GF-D8 (cell line): ENCODE measurements around the gene ATP7B.
A peak's percentile ranks its signal among the peaks of the same experiment; 100 is the strongest.
"Not testable (repeated sequence)": the region's sequence is repeated elsewhere in the genome, so short reads cannot be mapped to it uniquely, and the experiment has no call there.

ENCODE experiments used
- DNase-seq: peaks from one replicate; lab custom pipeline; 2025; lab: John Stamatoyannopoulos, UW

ATP7B gene

GRCh38 chr13:52010890-52011631 lies at the start of gene ATP7B:
TSS of gene ATP7B (minus strand) at chr13:52011450. CDS start at chr13:52011337, 113 bp downstream.
- no peak for DNase-seq

DNA sequence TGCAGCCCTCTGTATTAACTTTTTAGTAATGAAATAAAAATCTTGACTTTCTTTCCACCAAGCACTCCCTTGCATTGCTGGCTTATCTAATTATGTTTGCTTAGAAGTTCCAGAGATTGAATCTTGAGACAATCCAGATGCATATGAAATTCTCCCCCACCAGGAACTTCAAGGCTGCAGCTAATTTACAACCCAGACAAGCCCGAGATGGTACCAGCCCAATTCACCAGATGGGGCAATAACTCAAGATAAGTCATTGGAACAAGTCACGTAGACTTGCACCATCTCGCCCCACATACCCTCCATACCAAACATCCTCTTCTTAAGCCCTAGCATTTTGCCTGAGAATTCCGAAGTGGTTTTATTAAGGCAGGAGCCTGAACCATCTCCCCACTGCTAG lies 42.2 kb upstream of the ATP7B start:
- no peak for DNase-seq

DNA sequence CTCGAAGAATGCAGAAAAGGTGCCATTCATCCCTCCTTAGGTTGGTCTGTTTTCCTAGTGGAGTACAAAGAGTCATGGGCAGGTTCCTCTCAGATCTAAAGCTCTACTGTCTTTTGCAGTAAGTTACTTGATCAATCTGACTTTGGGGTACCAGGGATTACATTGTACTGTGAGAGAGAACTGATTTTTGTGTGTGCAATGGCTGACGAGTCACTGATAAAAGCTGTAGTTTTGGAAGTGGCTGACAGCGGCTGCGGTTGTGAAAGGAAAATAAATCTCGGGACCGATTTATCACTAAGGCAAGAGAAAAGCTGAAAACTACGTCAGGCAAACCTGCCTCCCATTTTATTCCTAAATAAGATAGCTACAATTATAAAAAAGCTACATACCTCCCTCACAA lies 40.1 kb upstream of the ATP7B start:
- DNase-seq: no peak

GRCh38 chr13:52048516-52048915 lies 37.3 kb upstream of the ATP7B start:
- no peak for DNase-seq

- DNase-seq: no peak
Measured at GRCh38 chr13:52047463-52047862, 36.2 kb upstream of the ATP7B start.

- no peak for DNase-seq
Measured at GRCh38 chr13:52043675-52044074, 32.4 kb upstream of the ATP7B start.

DNA sequence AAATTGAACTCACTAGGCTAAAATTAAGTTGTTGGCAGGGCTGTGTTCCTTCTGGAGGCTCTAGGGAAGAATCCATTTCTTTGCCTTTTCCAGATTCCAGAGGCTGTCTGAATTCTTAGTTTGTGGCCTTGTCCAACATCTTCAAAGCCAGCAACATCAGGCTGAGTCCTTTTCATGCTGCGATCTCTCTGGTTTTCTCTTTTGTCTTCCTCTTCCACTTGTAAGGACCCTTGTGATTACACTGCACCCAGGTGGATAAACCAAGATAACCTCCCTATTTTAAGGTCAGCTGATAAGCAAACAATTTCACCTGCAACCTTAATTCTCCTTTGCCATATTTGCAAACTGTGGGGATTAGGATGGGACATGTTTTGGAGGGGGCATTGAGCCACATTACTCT lies 24.8 kb upstream of the ATP7B start:
- no peak for DNase-seq

DNA sequence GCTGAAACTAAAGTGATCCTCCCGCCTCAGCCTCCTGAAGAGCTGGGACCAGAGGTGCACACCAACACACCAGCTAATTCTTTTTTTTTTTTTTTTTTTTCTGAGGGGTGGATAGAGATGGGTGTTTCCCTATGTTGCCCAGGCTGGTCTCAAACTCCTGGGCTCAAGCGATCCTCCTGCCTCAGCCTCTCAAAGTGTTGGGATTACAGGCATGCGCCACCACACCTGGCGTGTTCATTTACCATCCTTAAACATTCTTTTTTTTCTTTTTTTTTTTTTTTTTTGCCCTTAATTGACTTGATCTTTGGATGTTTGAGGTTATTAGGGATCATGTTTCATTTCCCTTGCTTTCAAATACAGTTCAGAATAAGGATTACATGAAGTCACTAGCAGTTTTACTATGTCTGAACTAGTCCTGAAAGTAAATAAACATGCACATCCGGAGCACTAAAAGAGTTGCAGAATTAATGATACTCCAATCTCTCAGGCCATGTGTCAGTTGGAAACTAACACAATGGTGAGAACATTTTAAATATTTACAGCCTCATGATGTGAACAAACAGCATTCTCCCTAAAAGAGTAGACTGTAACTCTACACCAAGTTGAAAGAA lies 23.5 kb upstream of the ATP7B start:
- DNase-seq: no peak

DNA sequence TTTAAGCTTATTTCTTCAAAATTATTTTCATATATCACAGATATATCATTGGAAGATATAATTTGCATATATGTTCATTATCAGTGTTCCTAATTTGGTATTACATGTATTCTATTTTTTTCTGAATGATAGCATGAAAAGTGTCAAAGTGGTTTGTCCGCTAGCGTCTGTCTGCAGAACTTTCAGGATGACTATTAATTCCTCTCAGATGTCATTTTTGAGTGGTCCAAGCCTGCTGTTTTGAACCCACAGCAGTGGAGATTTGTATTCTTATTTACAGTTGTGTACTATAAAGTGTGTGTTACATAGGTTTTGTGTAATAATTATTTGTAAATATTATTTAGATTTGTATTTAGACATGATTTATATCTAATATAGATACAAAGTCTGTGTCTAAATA lies 21.8 kb upstream of the ATP7B start:
- no peak for DNase-seq

- DNase-seq: not testable (repeated sequence)
Measured at GRCh38 chr13:52030401-52030800, 19.2 kb upstream of the ATP7B start.

- no peak for DNase-seq
Measured at GRCh38 chr13:52029569-52029968, 18.3 kb upstream of the ATP7B start.

- no peak for DNase-seq
Measured at GRCh38 chr13:52027832-52028231, 16.6 kb upstream of the ATP7B start.

GRCh38 chr13:52026246-52026626 lies 15.0 kb upstream of the ATP7B start:
- DNase-seq: no peak

DNA sequence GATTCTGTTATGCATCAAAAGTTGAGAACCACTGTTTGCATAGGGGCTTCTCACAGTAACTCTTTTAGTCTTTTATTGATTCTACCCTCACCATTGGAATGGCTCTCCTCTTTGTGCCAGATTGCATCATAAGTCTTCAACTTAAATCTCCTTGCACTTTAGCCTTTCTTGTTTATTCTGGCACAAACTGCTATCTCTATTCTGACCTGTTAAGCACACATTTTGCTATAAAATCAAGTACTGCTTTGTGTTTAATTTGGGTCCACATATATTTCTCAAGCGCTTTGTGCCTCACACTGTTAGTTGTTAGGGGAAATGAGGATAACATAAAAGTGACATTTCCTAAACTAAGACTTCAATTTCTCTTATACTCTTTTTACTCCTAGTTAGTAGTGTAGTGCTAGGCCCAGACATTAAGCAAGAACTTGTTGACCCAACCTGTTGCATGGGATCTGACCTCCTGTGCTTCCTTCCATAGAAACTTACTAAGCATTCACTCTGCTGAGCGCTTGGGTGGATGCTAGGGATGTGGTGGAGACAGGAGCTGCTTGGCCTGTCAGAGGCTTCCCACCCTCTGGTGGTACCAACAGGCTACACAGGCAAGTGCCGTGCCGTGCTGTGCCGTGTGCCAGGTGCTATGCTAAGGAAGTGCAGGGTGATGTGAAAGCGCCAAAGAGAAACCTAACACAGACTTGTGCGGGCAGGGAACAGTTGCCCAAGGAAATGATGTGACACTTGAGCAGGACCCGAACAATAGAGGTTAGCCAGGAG lies 14.4 kb upstream of the ATP7B start:
- no peak for DNase-seq

DNA sequence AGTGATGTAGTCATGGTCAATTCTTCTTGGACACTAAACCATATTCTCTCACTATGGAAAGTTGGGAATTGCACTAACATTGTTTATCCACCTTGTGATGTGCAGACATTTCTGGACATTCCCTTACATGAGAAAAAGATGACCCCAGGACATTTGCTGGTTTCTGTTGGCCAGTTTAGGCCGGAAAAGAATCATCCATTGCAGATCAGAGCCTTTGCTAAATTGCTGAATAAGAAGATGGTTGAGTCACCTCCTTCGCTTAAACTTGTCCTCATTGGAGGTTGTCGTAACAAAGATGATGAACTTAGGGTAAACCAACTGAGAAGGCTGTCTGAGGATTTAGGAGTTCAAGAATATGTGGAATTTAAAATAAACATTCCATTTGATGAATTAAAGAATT lies 13.2 kb upstream of the ATP7B start, which contains the start of gene UTP14C:
TSS of gene UTP14C (plus strand) at position 211 of the 400 bp plus-strand sequence. CDS start 4,114 bp downstream, outside the sequence.
- no peak for DNase-seq

DNA sequence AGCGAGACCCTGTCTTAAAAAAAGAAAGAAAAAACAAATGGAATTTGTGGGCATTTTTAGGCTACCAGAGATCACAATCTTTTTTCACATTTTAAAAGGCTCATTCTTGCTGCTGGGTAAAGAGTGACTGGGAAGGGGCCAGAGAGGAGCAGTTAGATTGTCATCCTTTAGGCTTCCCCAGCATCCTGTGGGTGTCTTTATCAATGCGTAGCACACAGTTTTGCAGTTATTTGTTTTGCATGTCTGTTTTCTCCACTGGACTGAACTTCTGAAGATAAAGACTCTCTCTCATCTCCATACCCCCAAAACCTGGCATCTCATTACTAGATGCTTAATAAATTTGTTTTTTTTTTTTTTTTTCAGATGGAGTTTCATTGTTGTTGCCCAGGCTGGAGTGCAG lies 11.1 kb upstream of the ATP7B start:
- DNase-seq: no peak

GRCh38 chr13:52020191-52020590 lies 8.9 kb upstream of the ATP7B start:
- no peak for DNase-seq

DNA sequence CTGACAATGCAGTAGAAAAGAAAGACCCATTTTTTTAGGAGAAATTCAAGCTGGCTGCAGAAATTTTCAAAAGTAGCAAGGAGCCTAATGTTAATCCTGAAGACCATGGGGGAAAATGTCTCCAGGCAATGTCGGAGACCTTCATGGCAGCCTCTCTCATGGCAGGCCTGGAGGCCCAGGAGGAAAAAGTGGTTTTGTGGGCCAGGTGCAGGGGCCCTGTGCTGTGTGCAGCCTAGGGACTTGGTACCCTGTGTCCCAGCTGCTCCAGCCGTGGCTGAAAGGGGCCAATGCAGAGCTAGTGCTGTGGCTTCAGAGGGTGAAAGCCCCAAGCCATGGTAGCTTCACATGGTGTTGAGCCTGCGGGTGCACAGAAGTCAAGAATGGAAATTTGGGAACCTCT lies 5.0 kb upstream of the ATP7B start:
- no peak for DNase-seq

DNA sequence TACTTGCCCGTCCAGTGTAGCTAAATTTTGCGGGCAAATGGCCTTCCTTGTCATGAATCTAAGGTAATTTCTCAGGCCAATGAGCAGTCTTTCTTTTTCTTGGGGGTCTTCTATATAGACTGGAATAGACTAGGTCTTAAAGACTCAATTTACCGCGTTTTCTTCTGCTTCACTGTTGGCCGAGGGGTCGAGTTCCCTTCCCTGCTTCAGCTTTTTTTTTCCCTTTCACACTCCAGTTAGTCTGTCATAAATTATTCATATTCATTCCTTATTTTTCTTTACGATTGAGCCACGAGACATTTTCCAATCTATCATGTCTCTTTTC lies 1.2 kb upstream of the ATP7B start:
- DNase-seq: no peak

DNA sequence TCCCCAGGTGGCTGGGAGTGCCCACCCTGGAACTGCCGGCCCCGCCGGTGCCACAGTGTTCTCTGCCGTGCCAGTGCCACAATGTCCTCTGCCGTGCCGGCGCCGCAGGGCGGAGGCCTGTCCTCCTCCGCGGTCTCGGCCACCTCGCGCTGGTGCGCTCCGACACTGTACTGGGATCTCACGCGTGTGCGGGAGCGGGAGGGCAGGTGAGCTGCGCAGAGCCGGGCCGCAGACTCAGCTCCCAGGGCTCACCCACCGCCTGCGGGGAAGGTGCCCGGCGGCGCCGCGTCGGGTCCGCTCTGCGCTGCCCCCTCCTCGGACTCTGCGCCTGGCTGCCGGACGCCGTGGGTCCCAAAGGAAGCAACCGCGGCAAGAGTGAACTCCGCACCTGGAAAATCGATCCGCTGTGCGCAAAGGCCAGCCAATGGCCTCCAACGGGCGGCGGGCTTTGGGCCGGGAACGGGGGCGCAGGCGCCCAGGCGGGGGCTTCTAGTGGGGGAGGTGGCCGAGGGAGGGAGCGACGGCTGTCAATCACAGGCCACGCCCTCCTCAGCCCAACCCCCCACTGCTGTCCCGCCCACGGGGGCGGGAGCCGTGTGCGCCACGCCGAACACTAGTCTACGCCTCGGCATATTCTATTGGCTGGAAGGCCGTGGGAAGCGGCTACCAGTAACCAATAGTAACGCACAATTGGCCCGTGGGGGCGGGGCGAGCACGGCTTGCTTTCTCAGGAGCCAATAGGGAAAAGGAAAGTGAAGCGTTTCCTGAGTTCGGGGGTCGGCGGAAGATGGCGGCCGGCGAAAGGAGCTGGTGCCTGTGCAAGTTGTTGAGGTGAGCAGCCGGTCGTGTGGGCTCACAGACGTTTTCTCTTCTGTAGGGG lies 622 bp upstream of the ATP7B start, which contains the start of gene ALG11:
TSS of gene ALG11 (plus strand) at position 767 of the 880 bp plus-strand sequence. CDS start at position 788, 21 bp downstream.
- DNase-seq: peak; percentile 95

DNA sequence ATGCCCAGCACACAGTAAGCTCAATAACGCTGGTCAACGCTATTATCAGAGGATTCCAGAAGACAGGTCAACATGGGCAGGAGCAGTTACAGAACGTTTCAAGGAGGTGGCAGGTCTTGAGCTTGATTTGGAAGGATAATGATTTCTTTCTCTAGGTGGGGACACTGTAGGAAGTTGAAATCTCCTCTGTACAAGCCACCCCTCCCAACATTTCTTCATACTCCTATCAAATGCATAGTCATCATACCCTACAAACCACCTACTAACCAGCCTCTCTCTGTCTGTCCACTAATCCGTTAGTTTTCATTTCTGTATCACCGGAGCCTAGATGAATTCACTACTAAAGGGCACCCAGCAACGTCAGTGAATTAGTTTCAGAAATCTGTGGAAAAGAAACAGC lies 1.3 kb downstream of the ATP7B start:
- DNase-seq: no peak
